Activated CD8-positive, alpha-beta T cell treated with anti-CD3 and anti-CD28 coated beads for 36 hours (primary cell): ENCODE measurements around the gene NMT2. TPM values are rescaled to one million over a fixed set of nuclear protein-coding genes. Genes with fewer than 3 reads are reported as not detected.

Experiments
- ATAC-seq: fragments of 200-7000 bp; cut with Tn5 transposase; one replicate; pipeline ENCODE4 v1.10.0; 2021; ENCODE audit warnings: mild to moderate bottlenecking, moderate library complexity
- CTCF ChIA-PET: fragments of 350-600 bp; sonication (Branson Sonifier 250); formaldehyde crosslinking; loops from one replicate; lab custom pipeline; 2021; ENCODE audit warnings: antibody characterized with exemption; lab: Charles Lee
- POLR2A ChIA-PET: fragments of 350-600 bp; sonication (Branson Sonifier 250); formaldehyde crosslinking; loops from one replicate; lab custom pipeline; 2021; ENCODE audit warnings: antibody characterized with exemption; lab: Charles Lee
- DNase-seq: peaks from one replicate; pipeline ENCODE4 v3.0.0-alpha.2; 2020
- H3K27ac Mint-ChIP-seq: one replicate; pipeline ENCODE4 v1.8.0; 2021; ENCODE audit warnings: mild to moderate bottlenecking, mixed read lengths
- H3K27me3 Mint-ChIP-seq: one replicate; pipeline ENCODE4 v1.8.0; 2021; ENCODE audit warnings: mixed read lengths
- H3K36me3 Mint-ChIP-seq: one replicate; pipeline ENCODE4 v1.8.0; 2021; ENCODE audit warnings: low read depth, mixed read lengths
- H3K4me1 Mint-ChIP-seq: one replicate; pipeline ENCODE4 v1.8.0; 2021; ENCODE audit warnings: low read depth, mixed read lengths
- H3K4me3 Mint-ChIP-seq: one replicate; pipeline ENCODE4 v1.8.0; 2021; ENCODE audit warnings: mild to moderate bottlenecking, moderate library complexity, mixed read lengths
- H3K9me3 Mint-ChIP-seq: one replicate; pipeline ENCODE4 v1.8.0; 2021; ENCODE audit warnings: mixed read lengths
- CTCF ChIP-seq: fragments of 200-600 bp; IDR thresholded peaks from one replicate; pipeline ENCODE4 v1.8.0; 2022; ENCODE audit warnings: antibody characterized with exemption, mild to moderate bottlenecking
- intact Hi-C: fragments of 100-400 bp; cut with micrococcal nuclease; formaldehyde crosslinking; loops from one replicate; pipeline ENCODE4 v1.10.0; 2022
- total RNA-seq, 2 experiments: library from RNA; stranded (reverse); gene quantifications; one replicate each; pipeline ENCODE4 v1.2.3, GENCODE V29; 2021

NMT2 gene
- total RNA-seq, 2 experiments from 2014 or later: 15.9 to 16.2 TPM

- no peak for DNase-seq
- Mint-ChIP-seq H3K27me3 (no peaks in the 10 kb centered on the region), H3K36me3 (no peaks in the 10 kb centered on the region), H3K9me3 (no peaks in the 10 kb centered on the region), H3K27ac (no peak overlapping the region), H3K4me1 (peaks cover 3% of the 10 kb centered on the region), H3K4me3 (no peak overlapping the region)
- intact Hi-C loops: no loop called here
- POLR2A ChIA-PET: no interaction called here
- no peak for ATAC-seq
- TF ChIP-seq CTCF: no peak
- CTCF ChIA-PET: no interaction called here
Measured at GRCh38 chr10:15091418-15091817, 77.1 kb downstream of the NMT2 start.

- H3K36me3 Mint-ChIP-seq: no peaks in the 10 kb centered on the region
- POLR2A ChIA-PET: interaction anchor here (1.1 kb wide), 1 partner anchor 8 kb away, joined by 3 read pairs; no protein-coding TSS in a partner anchor
- no peak within 1 kb of the TSS for H3K27ac Mint-ChIP-seq
- no peaks in the 10 kb centered on the region for H3K4me1 Mint-ChIP-seq
- peak within 1 kb of the TSS; percentile 67 for H3K4me3 Mint-ChIP-seq
- no peaks in the 10 kb centered on the region for H3K27me3 Mint-ChIP-seq
- H3K9me3 Mint-ChIP-seq: no peaks in the 10 kb centered on the region
- intact Hi-C loops: no loop called here
- peak; percentile 66 for TF ChIP-seq CTCF
- peak; percentile 100 for ATAC-seq
- peak; percentile 89 for DNase-seq
- CTCF ChIA-PET: no interaction called here
Measured at GRCh38 chr10:15088428-15089261, 79.8 kb downstream of the NMT2 start, which contains the start of gene ACBD7. Gene ACBD7 (minus strand): TSS chr10:15088776. CDS start chr10:15088728, 48 bp downstream.

- no peaks in the 10 kb centered on the region for H3K4me1 Mint-ChIP-seq
- peak overlapping the region; percentile 32 for H3K4me3 Mint-ChIP-seq
- H3K36me3 Mint-ChIP-seq: no peaks in the 10 kb centered on the region
- intact Hi-C loops: no loop called here
- no peaks in the 10 kb centered on the region for H3K9me3 Mint-ChIP-seq
- H3K27me3 Mint-ChIP-seq: no peaks in the 10 kb centered on the region
- no peak for ATAC-seq
- no peak for TF ChIP-seq CTCF
- no peak for DNase-seq
- ChIA-PET POLR2A (interaction anchor here (1.6 kb wide), 1 partner anchor 12 kb away, joined by 3 read pairs; no protein-coding TSS in a partner anchor), CTCF (no interaction called here)
- H3K27ac Mint-ChIP-seq: no peak overlapping the region
Measured at GRCh38 chr10:15084502-15084922, 84.0 kb downstream of the NMT2 start.

GRCh38 chr10:15083674-15084501 lies 84.6 kb downstream of the NMT2 start:
- Mint-ChIP-seq H3K36me3 (no peaks in the 10 kb centered on the region), H3K4me3 (peak overlapping the region; percentile 32), H3K4me1 (no peaks in the 10 kb centered on the region), H3K27ac (no peak overlapping the region), H3K9me3 (no peaks in the 10 kb centered on the region), H3K27me3 (no peaks in the 10 kb centered on the region)
- CTCF ChIA-PET: no interaction called here
- no peak for DNase-seq
- no peak for TF ChIP-seq CTCF
- POLR2A ChIA-PET: no interaction called here
- intact Hi-C loops: no loop called here
- ATAC-seq: no peak
